Epithelial cell of proximal tubule (primary cell): Measurements from ENCODE around the gene KATNAL1. TPM values are rescaled to one million over a fixed set of nuclear protein-coding genes. Genes with fewer than 3 reads are reported as not detected.

Experiments used
- DNase-seq: peaks from one replicate; pipeline ENCODE4 v3.0.0-alpha.2; 2011; ENCODE audit warnings: low read depth
- H3K4me3 ChIP-seq: 2 replicates; pipeline ENCODE4 v1.5.1; 2011; ENCODE audit warnings: low read depth, mild to moderate bottlenecking, low read length
- total RNA-seq: library from RNA; depleted of rRNA; stranded (reverse); fragments of >200 nt; gene quantifications from 2 replicates; pipeline ENCODE4 v1.2.3, GENCODE V29; 2015
- TF ChIP-seq, protein P1 (sequence below): conservative IDR thresholded peaks from 2 replicates; pipeline ENCODE4 v1.5.1; 2012; ENCODE audit warnings: low read depth, mild to moderate bottlenecking, low read length

Gene KATNAL1
- total RNA-seq, 1 donor from 2014 or later = 14.5 TPM

DNA sequence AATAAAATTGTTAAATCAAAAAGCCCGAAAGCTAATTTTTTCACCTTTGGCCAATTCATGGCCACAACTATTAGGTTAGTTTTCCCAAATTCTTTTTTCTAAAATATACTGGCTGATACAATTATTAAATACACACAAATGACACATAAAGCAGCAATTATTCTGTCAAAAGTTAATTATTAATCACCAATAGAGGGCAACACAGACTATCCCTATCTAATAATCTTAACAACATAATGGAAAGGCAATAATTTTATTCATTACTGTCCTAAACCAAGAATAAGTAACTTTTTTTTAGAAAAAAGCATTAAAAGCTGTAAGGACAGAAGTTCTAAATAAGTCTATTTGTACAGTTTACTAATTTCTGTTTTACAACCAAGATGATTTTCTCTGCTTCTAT lies 51.7 kb downstream of the KATNAL1 start:
- TF ChIP-seq, protein P1, sequence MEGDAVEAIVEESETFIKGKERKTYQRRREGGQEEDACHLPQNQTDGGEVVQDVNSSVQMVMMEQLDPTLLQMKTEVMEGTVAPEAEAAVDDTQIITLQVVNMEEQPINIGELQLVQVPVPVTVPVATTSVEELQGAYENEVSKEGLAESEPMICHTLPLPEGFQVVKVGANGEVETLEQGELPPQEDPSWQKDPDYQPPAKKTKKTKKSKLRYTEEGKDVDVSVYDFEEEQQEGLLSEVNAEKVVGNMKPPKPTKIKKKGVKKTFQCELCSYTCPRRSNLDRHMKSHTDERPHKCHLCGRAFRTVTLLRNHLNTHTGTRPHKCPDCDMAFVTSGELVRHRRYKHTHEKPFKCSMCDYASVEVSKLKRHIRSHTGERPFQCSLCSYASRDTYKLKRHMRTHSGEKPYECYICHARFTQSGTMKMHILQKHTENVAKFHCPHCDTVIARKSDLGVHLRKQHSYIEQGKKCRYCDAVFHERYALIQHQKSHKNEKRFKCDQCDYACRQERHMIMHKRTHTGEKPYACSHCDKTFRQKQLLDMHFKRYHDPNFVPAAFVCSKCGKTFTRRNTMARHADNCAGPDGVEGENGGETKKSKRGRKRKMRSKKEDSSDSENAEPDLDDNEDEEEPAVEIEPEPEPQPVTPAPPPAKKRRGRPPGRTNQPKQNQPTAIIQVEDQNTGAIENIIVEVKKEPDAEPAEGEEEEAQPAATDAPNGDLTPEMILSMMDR = no peak
- H3K4me3 ChIP-seq = no peak overlapping the region
- DNase-seq = no peak

DNA sequence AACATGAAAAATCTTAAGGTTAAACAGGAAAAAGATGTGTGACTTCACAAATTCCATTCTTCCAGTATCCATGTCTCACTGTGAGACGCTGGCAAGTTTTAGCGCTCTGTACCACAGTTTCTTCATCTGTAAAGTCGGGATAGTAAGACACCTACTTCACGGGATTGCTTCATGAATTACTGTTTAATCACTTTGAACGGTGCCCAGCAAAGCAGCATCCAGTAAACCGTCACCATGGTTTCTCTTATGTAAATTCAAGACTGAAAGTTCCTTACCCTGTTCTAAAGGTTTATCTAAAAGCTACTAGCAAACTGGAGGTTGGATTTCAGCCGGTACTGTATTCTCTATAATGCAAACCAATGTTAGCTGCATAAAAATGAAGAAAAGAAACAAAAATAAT lies 53.5 kb downstream of the KATNAL1 start:
- no peak for DNase-seq
- TF ChIP-seq, protein P1 = no peak
- no peak overlapping the region for H3K4me3 ChIP-seq

DNA sequence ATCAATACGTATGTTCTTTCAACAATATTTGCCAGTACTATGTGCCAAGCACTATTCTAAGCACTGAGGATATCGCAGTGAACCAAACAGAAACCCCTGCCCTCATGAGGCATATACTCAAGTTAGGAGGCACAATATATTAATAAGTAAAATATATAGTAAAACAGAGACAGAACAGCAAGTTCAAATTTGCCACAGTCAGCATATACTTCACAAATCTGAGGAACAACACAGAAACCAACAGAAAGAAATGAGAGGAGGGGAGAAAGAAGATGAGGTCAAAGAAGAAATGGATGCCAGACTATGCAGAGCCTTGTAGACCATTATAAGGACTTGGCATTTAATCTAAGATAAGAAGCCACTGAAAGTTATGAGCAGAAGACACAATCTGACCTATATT lies 59.9 kb downstream of the KATNAL1 start:
- DNase-seq = no peak
- H3K4me3 ChIP-seq = no peak overlapping the region
- TF ChIP-seq, protein P1 = no peak

DNA sequence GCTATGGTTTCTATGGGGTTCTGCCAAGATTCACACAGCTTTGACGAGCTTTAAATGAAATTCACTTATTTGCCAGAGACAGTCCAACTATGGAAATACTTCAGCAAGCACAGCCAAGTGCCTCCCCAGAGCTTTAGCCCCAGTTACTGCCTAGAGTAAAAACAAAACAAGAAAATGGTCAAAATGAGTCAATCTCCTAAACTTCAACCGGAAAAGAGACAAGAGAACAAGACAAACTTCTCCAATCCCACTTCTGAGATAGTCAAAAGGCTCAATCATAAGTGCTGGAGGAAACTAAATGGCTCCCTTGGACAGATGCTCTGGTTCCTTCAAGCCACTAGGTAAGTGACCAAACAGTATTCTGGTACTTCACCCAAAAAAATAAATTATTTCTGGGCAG lies 65.8 kb downstream of the KATNAL1 start:
- DNase-seq = no peak
- TF ChIP-seq, protein P1 = no peak
- H3K4me3 ChIP-seq = no peak overlapping the region

DNA sequence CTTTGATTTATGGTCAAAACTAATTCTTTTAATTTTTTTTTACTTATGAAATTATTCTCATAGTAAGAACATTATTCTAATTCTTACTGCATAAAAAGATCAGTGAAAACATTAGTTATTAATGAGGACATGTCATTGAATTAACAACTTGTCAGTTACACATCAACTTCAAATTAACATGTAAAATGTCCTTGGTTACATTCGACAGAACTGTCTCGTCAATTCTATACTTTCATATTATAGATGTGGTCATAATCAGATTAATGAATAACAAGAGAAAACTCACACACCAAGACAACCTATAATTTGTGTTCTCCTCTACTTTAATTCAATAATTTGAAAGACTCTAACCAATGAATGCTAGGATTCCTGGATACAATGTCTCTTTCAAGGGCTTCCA lies 66.7 kb downstream of the KATNAL1 start:
- no peak for DNase-seq
- H3K4me3 ChIP-seq = no peak overlapping the region
- TF ChIP-seq, protein P1 = no peak

DNA sequence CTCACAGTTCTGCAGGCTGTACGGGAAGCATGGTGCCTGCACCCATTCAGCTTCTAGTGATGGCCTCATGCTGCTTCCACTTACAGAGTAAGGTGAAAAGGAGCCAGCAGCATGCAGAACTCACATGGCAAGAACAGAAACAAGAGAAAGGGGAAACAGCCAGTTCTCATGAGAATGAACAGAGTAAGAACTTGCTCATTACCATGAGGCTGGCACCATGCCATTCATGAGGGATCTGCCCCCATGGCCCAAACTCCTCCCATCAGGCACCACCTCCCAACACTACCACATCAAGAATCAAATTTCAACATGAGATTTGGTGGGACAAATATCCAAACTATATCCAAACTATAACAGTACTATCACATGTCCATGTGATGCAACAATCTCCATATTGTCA lies 72.1 kb downstream of the KATNAL1 start:
- H3K4me3 ChIP-seq = no peak overlapping the region
- no peak for DNase-seq
- TF ChIP-seq, protein P1 = no peak

DNA sequence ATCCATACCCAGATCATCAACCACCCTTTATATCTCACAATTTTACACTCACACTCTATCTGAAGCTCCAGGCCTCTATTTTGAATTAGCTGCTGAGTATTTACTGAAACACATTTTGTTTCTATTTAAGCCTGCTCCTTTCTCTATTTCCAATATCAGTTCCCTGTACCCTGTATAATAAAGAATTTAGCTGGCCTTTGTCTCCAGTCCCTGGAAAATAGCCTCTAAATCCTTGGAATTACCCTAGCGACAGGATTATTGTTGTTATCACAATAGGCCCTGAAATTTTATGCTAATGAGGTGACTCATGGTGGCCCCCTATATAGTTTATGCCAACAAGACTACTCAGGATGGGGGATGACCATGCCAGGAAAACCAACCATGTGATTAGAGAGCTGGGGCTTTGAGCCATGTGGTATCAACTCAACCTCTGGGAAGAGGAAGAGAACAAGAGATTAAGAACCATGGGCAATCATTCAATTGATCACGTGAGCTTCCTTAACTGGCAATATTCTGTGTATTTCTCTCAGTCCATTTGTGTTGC lies 72.7 kb downstream of the KATNAL1 start:
- TF ChIP-seq, protein P1 = no peak
- no peak overlapping the region for H3K4me3 ChIP-seq
- no peak for DNase-seq
